HG02571 (cell line): Measurements from ENCODE around the gene SYNE2.
"Not testable (repeated sequence)": the region's sequence is repeated elsewhere in the genome, so short reads cannot be mapped to it uniquely, and the experiment has no call there.

Experiments used
- ATAC-seq: cut with Tn5 transposase; IDR thresholded peaks from one replicate; pipeline ENCODE4 v1.9.1; 2021; ENCODE audit warnings: mild to moderate bottlenecking, moderate library complexity; ENCODE audit not compliant: unreplicated experiment

SYNE2 gene

DNA sequence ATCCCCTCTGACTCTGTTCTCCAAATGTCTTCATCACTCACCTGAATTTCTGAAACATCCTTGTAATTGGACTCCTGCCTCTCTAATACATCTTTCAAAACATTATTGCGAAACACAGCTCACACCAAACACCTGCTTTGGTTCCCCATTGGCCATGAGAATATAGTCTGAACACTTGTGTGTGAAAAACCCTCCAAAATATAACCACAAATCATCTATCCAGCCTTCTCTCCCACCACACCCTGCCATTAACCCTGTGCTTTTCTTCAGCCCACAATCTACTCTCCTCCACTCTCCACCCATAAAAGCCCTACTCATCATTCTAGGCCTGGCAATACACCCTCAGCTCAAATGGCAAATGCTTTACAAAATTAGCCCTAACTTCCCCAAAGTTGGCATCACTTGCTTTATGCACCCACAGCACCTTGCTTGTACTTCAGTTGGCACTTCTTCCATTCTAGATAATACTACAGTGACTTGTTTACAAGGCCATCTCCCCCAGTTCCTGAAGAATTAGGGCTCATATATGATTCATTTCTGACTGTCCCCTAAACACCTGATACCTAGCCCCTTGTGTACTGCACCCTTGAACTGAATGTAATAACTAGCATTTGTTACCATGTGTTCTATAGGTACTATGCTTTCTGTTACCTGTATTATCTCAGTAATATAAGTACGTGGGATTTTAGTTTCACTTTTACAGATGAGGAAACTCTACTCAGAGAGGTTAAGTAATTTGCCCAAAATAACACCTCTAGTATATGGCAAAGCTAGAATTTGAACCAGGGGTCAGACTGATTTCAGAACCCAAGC is 17.3 kb downstream of the SYNE2 start:
- ATAC-seq = not testable (repeated sequence)

DNA sequence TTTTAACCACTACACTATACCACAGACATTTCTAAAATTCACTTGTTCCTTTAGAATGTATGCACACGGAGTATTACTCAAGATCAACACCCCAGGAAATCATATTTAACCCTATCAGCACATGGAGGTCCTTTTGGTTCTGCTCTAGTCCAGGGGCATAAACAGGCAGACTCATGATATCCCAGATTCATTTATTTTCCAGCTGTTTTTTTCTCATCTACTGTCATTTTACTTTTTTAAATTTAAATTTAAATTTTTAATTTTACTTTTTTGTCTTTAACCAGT is 17.9 kb downstream of the SYNE2 start:
- ATAC-seq = not testable (repeated sequence)

DNA sequence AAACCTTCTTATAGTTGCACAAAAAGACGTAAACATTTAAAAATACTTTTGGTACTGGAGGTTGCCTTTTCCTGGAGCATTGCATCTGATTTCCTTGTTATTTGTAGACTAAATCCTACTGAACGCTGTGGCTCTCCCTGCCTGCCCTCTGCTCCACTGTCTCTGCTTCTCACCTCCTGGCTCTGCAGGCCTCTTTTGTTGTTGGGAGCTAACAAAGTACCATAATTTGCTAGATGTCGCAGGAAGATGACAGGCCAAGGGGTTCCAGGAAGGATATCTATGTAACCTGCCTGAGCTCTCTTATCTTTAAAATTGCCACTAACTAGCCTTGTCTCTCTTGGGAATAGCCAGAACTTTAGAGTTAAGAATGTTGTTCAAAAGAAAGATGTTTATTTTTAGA is 21.4 kb downstream of the SYNE2 start:
- no peak for ATAC-seq

- no peak for ATAC-seq
Measured at GRCh38 chr14:63875311-63875710, 22.5 kb downstream of the SYNE2 start.

DNA sequence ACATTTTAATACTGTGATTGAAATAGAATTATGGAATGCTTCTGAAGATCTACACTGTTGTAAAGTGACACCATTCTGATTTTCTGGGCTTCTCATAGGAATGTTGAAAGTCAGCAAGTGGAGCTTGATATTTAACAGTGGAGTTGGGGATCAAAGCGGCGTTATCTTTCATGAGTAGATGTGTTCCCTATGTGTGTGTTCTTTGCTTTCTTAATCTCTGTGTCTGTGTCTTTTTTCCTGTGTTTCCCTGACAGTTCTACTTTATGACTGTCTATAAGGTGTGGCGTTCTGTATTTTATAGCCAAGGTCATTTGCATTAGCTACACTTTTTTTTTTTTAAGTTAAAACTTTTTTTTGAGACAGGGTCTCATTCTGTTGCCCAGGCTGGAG is 24.7 kb downstream of the SYNE2 start:
- ATAC-seq = no peak

- no peak for ATAC-seq
Measured at GRCh38 chr14:63878052-63878451, 25.2 kb downstream of the SYNE2 start.

GRCh38 chr14:63878792-63879191 is 26.0 kb downstream of the SYNE2 start:
- ATAC-seq = no peak

DNA sequence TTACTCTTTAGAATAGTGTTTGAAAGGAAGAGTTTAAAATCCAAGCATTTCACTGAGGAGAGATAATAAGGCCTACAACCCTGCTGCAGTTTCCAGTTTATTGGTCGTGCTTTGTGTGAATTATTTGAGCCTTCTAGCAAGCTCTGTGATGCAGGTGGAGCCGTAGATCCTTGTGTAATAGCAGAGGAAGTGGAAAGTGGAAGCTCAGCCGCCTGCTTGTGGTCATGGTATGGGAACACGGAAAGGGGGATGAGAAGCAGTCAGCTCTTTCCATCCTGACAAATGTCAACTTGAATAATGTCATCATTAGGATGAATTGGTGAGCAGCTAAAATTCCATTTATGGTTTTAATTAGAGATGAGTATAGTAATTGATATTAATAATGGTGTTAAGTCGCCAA is 29.1 kb downstream of the SYNE2 start:
- ATAC-seq = no peak

DNA sequence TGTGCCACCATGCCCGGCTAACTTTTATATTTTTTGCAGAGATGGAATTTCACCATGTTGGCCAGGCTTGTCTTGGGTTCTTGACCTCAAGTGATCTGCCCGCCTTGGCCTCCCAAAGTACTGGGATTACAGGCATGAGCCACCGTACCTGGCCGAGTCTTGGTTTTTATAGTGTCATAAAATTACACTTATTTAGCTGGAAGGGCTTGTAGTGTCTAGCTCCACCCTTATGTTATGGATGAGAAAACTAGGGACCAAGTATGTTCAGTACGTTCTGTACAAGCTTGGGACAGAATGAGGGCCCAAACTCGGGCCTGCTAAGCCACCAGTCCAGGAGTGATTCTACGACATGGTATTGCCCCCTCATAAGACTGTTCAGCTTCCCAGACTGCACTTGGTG is 35.1 kb downstream of the SYNE2 start:
- ATAC-seq = no peak

DNA sequence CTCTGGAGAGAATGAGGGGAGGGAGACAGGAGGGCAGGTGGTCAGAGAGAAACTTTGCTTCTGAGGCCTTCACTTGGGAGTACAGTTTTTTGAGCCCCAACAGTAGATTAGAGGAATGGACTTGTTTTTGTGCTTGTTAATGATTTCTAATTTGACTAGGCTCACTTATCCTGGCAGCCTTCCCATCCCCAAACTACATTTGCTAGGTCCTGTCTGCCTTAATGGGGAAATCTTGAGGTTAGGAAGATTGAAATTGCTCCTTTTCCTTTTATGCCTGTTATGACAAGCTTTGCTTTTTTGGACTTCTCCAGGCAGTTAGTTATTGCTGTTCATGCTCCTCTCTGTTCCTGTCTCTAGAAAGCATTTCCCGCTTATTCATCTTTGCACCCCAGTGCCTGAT is 37.7 kb downstream of the SYNE2 start:
- no peak for ATAC-seq

GRCh38 chr14:63891148-63891975 is 38.6 kb downstream of the SYNE2 start:
- no peak for ATAC-seq

DNA sequence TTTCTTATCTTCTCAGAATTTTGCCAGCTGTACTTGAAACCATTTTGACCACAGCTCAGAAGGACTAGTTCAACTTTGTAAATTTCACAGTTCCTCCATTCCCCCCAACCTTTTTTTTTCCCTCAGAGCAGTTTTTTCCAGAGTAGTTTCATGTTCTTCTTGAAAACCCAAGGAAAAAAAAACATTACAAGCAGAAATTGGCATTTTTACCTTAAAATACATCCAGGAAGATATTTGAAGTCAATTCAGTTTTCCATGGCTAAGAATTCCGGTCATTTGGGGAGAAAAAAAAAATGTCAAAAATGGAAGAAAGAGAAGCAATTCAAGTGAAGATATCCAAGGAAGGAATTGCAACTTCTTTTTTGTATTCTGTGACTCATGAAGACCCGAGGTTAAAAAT is 39.5 kb downstream of the SYNE2 start:
- ATAC-seq = no peak

GRCh38 chr14:63893701-63894458 is 41.1 kb downstream of the SYNE2 start:
- no peak for ATAC-seq

- no peak for ATAC-seq
Measured at GRCh38 chr14:63895510-63895909, 42.7 kb downstream of the SYNE2 start.

DNA sequence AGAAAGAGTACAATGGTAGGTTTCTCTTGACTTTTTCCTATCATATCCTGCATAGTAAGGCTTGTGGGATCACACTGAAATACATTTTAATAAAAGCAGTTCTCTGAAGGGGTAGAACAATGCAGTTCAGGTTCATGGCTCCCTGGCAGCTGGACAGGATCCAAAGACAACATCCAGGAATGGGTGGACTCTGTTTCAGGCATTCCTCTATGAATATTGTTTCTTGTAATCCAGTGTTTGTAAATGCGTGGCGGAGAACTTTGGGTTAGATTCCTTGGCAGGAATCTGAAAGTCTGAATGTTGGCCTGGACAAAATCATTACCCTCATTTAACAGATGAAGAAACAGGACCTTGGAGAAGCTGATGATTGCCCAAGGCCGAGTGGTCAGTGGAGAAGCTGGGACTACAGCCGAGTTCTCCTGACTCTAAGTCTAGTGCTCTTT is 43.5 kb downstream of the SYNE2 start:
- ATAC-seq = no peak

- ATAC-seq = no peak
Measured at GRCh38 chr14:63897721-63898163, 44.9 kb downstream of the SYNE2 start.

GRCh38 chr14:63899953-63900352 is 47.1 kb downstream of the SYNE2 start:
- ATAC-seq = no peak

DNA sequence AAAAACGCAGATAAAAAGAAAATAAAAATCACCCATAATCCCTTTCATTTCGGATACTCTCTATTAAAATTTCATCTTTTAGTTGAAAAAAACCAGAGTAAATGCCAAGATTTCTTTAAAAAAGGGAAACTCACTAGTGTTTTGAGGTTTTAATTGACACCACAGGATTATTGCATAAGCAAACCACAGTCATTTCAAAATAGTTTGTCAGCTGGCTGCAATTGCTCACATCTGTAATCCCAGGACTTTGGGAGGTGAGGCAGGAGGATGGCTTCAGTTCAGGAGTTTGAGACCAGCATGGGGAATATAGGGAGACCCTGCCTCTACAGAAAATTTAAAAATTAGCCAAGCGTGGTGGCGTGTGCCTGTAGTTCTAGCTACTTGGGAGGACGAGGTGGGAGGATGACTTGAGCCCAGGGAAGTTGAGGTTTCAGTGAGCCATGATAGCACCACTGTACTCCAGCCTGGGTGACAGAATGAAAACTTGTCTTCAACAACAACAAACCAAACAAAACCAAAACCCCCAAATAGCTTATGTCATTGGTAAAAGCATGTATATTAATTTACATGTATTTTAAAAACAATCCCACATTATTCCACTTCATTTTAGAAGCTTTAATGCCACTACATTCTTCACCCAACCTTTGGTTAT is 48.8 kb downstream of the SYNE2 start:
- ATAC-seq = no peak

- no peak for ATAC-seq
Measured at GRCh38 chr14:63902375-63902976, 49.7 kb downstream of the SYNE2 start.

GRCh38 chr14:63904724-63905123 is 51.9 kb downstream of the SYNE2 start:
- no peak for ATAC-seq

DNA sequence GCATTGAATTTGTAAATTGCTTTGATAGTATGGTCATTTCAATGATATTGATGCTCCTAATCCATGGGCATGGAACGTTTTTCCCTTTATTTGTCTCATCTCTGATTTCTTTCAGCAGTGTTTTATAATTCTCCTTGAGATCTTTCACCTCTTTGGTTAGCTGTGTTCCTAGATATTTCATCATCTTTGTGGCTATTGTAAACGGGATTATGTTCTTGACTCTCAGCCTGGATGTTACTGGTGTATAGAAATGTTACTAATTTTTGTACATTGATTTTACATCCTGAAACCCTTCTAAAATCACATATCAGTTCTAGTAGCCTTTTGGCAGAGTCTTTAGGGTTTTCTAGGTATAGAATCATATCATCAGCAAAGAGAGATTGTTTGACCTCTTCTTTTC is 52.6 kb downstream of the SYNE2 start:
- no peak for ATAC-seq
